Neural cell (in vitro differentiated cells): ENCODE measurements around the gene KYAT1. TPM values are rescaled to one million over a fixed set of nuclear protein-coding genes. Genes with fewer than 3 reads are reported as not detected.

ENCODE experiments used
- H2AFZ ChIP-seq: fragments of 200-600, 300-800 bp; sonication (generic), shearing (Covaris generic); 2 replicates; pipeline ENCODE4 v1.6.0; 2014; ENCODE audit warnings: low read depth, mild to moderate bottlenecking, antibody characterized with exemption, low read length, moderate library complexity
- H3F3A ChIP-seq: fragments of 200-600 bp; shearing (Covaris generic); 2 replicates; pipeline ENCODE4 v1.6.1; 2016; ENCODE audit warnings: mild to moderate bottlenecking, moderate library complexity, mixed read lengths, antibody characterized with exemption, low read length; ENCODE audit not compliant: insufficient read depth, poor library complexity, severe bottlenecking
- H3K27ac ChIP-seq: fragments of 200-600, 300-800 bp; sonication (generic), shearing (Covaris generic); 2 replicates; pipeline ENCODE4 v1.5.1; 2014; ENCODE audit warnings: mild to moderate bottlenecking, low read length, moderate library complexity
- H3K27me3 ChIP-seq: fragments of 300-800, 200-600 bp; sonication (generic), shearing (Covaris generic); 2 replicates; pipeline ENCODE4 v1.6.0; 2014; ENCODE audit warnings: mild to moderate bottlenecking, low read depth, low read length, moderate library complexity; ENCODE audit not compliant: insufficient read depth
- H3K36me3 ChIP-seq: fragments of 300-800, 200-600 bp; sonication (generic), shearing (Covaris generic); 2 replicates; pipeline ENCODE4 v1.5.1; 2014; ENCODE audit warnings: mild to moderate bottlenecking, antibody characterized with exemption, low read length, moderate library complexity; ENCODE audit not compliant: insufficient read depth
- H3K4me2 ChIP-seq: fragments of 300-800, 200-600 bp; sonication (generic), shearing (Covaris generic); 2 replicates; pipeline ENCODE4 v1.6.0; 2014; ENCODE audit warnings: mild to moderate bottlenecking, low read length
- H3K4me3 ChIP-seq: fragments of 300-800, 200-600 bp; sonication (generic), shearing (Covaris generic); 2 replicates; pipeline ENCODE4 v1.5.1; 2014; ENCODE audit warnings: mild to moderate bottlenecking, low read length, moderate library complexity
- H3K79me2 ChIP-seq: fragments of 200-600 bp; shearing (Covaris generic); replicated peaks from 2 replicates; pipeline ENCODE4 v1.6.0; 2014; ENCODE audit warnings: mild to moderate bottlenecking, low read length, moderate library complexity; ENCODE audit not compliant: insufficient read depth
- H3K9ac ChIP-seq: fragments of 300-800, 200-600 bp; sonication (generic), shearing (Covaris generic); 2 replicates; pipeline ENCODE4 v1.6.1; 2016; ENCODE audit warnings: mild to moderate bottlenecking, low read length, mixed read lengths
- H3K9me2 ChIP-seq: fragments of 200-600 bp; shearing (Covaris generic); 2 replicates; pipeline ENCODE4 v1.6.1; 2016; ENCODE audit warnings: mild to moderate bottlenecking, low read length, mixed read lengths; ENCODE audit not compliant: insufficient read depth
- H3K9me3 ChIP-seq: fragments of 200-600, 300-800 bp; sonication (generic), shearing (Covaris generic); 2 replicates; pipeline ENCODE4 v1.6.1; 2016; ENCODE audit warnings: mild to moderate bottlenecking, mixed run types, low read length, moderate library complexity, mixed read lengths
- H4K20me1 ChIP-seq: fragments of 200-600 bp; shearing (Covaris generic); 2 replicates; pipeline ENCODE4 v1.6.1; 2016; ENCODE audit warnings: mild to moderate bottlenecking, mixed run types; ENCODE audit not compliant: insufficient read depth
- CTCF ChIP-seq: fragments of 450-650 bp; IDR thresholded peaks from 2 replicates; pipeline ENCODE4 v1.5.1; 2014; ENCODE audit warnings: antibody characterized with exemption, mild to moderate bottlenecking, moderate library complexity; ENCODE audit not compliant: poor library complexity, severe bottlenecking
- EP300 ChIP-seq: fragments of 450-650 bp; conservative IDR thresholded peaks from 2 replicates; pipeline ENCODE4 v1.6.1; 2014; ENCODE audit warnings: antibody characterized with exemption, mild to moderate bottlenecking, moderate library complexity; ENCODE audit not compliant: poor library complexity, severe bottlenecking
- EZH2 ChIP-seq: fragments of 200-600, 300-800 bp; shearing (Covaris generic), sonication (generic); IDR thresholded peaks from 2 replicates; pipeline ENCODE4 v1.6.1; 2014; ENCODE audit warnings: antibody characterized with exemption, low read length, borderline replicate concordance, mild to moderate bottlenecking; ENCODE audit not compliant: insufficient read depth, poor library complexity, severe bottlenecking
- MXI1 ChIP-seq: fragments of 450-650 bp; conservative IDR thresholded peaks from 2 replicates; pipeline ENCODE4 v1.6.1; 2014; ENCODE audit warnings: antibody characterized with exemption, mild to moderate bottlenecking; ENCODE audit not compliant: poor library complexity, severe bottlenecking
- POLR2AphosphoS5 ChIP-seq: IDR thresholded peaks from 2 replicates; pipeline ENCODE4 v1.6.1; 2012
- RAD21 ChIP-seq: fragments of 450-650 bp; conservative IDR thresholded peaks from 2 replicates; pipeline ENCODE4 v1.6.1; 2014; ENCODE audit warnings: antibody characterized with exemption, mild to moderate bottlenecking, moderate library complexity
- REST ChIP-seq: IDR thresholded peaks from 2 replicates; pipeline ENCODE4 v1.6.1; 2012; ENCODE audit warnings: borderline replicate concordance
- SMC3 ChIP-seq: fragments of 450-650 bp; conservative IDR thresholded peaks from 2 replicates; pipeline ENCODE4 v1.6.1; 2014; ENCODE audit warnings: antibody characterized with exemption, mild to moderate bottlenecking, moderate library complexity; ENCODE audit not compliant: poor library complexity
- TAF1 ChIP-seq: IDR thresholded peaks from 2 replicates; pipeline ENCODE4 v1.6.1; 2012; ENCODE audit warnings: low read depth
- polyA plus RNA-seq: library from polyadenylated mRNA; depleted of rRNA; stranded (reverse); fragments of >200 nt; gene quantifications from 2 replicates; pipeline ENCODE4 v1.2.3, GENCODE V29; 2014

Gene KYAT1
- polyA plus RNA-seq, 1 donor from 2014 or later = 22.6 TPM

- Histone ChIP-seq H3K36me3 (no peaks in the 10 kb centered on the region), H4K20me1 (no peaks in the 10 kb centered on the region), H3K9ac (no peak overlapping the region), H3K27me3 (no peaks in the 10 kb centered on the region), H3K27ac (no peak overlapping the region), H2AFZ (no peak overlapping the region), H3K9me2 (no peaks in the 10 kb centered on the region), H3F3A (no peaks in the 10 kb centered on the region), H3K9me3 (no peaks in the 10 kb centered on the region), H3K4me3 (no peak overlapping the region), H3K79me2 (no peaks in the 10 kb centered on the region), H3K4me2 (no peak overlapping the region)
- TF ChIP-seq TAF1 (no peak), RAD21 (no peak), SMC3 (no peak), REST (no peak), CTCF (no peak), POLR2AphosphoS5 (no peak), EP300 (no peak), MXI1 (no peak), EZH2 (no peak)
These were observed 73.2 kb downstream of the KYAT1 start for GRCh38 chr9:128808543-128808942.

- TF ChIP-seq POLR2AphosphoS5 = no peak
- TF ChIP-seq EZH2 = no peak
- TF ChIP-seq EP300 = no peak
- TF ChIP-seq SMC3 = no peak
- no peak for TF ChIP-seq RAD21
- no peak for TF ChIP-seq TAF1
- TF ChIP-seq MXI1 = no peak
- TF ChIP-seq CTCF = no peak
- TF ChIP-seq REST = no peak
These were observed 73.9 kb downstream of the KYAT1 start for GRCh38 chr9:128807827-128808226.

More at GRCh38 chr9:128807827-128808226, 73.9 kb downstream of the KYAT1 start:
- no peak overlapping the region for H3K9ac ChIP-seq
- H3F3A ChIP-seq = no peaks in the 10 kb centered on the region
- no peaks in the 10 kb centered on the region for H4K20me1 ChIP-seq
- no peak overlapping the region for H2AFZ ChIP-seq
- no peak overlapping the region for H3K27ac ChIP-seq
- no peaks in the 10 kb centered on the region for H3K9me2 ChIP-seq
- no peak overlapping the region for H3K4me3 ChIP-seq
- H3K79me2 ChIP-seq = no peaks in the 10 kb centered on the region
- no peaks in the 10 kb centered on the region for H3K9me3 ChIP-seq
- no peaks in the 10 kb centered on the region for H3K27me3 ChIP-seq
- no peak overlapping the region for H3K4me2 ChIP-seq
- no peaks in the 10 kb centered on the region for H3K36me3 ChIP-seq
